Upper lobe of left lung (tissue), 6 donors: ENCODE results near the gene ALDH3B1. TPM values are rescaled to one million over a fixed set of nuclear protein-coding genes. Genes with fewer than 3 reads are reported as not detected.

Experiments used
- ATAC-seq, 2 donors: fragments of 200-7000 bp; cut with Tn5 transposase; one replicate each; pipeline ENCODE4 v1.9.1; 2022; ENCODE audit warnings: mild to moderate bottlenecking in 2 of 2, moderate library complexity in 2 of 2; ENCODE audit not compliant: low FRiP score in 2 of 2
- DNase-seq, 2 donors: peaks; one replicate each; pipeline ENCODE4 v3.0.0-alpha.2; 2019 to 2020
- H3K27ac ChIP-seq, 4 donors: fragments of 200-600 bp; sonication (generic); one replicate each; pipeline ENCODE4 v1.5.1; 2016 to 2019
- H3K27me3 ChIP-seq, 4 donors: fragments of 200-600 bp; sonication (generic); one replicate each; pipeline ENCODE4 v1.5.1; 2017 to 2019
- H3K36me3 ChIP-seq, 4 donors: fragments of 200-600 bp; sonication (generic); one replicate each; pipeline ENCODE4 v1.5.1; 2016 to 2019
- H3K4me1 ChIP-seq, 4 donors: fragments of 200-600 bp; sonication (generic); one replicate each; pipeline ENCODE4 v1.5.1; 2018 to 2019
- H3K4me3 ChIP-seq, 4 donors: fragments of 200-600 bp; sonication (generic); one replicate each; pipeline ENCODE4 v1.5.1; 2017 to 2019; ENCODE audit warnings: mild to moderate bottlenecking in 2 of 4, moderate library complexity in 1 of 4
- H3K9me3 ChIP-seq, 4 donors: fragments of 200-600 bp; sonication (generic); one replicate each; pipeline ENCODE4 v1.5.1; 2018 to 2019
- CTCF ChIP-seq, 6 experiments: fragments of 450-650 bp in 4 of 6; fragments of 200-600 bp in 2 of 6; sonication (generic) in 2 of 6; IDR thresholded peaks; one replicate each; pipeline ENCODE4 v1.5.1; 2016 to 2019; ENCODE audit warnings: antibody characterized with exemption in 6 of 6
- EP300 ChIP-seq, 4 donors: sonication (generic); formaldehyde crosslinking; IDR thresholded peaks; one replicate each; pipeline ENCODE4 v1.5.1; 2017; ENCODE audit warnings: antibody characterized with exemption in 4 of 4, control low read depth in 2 of 4
- POLR2A ChIP-seq, 4 donors: fragments of 450-650 bp; IDR thresholded peaks; one replicate each; pipeline ENCODE4 v1.5.1; 2016 to 2017; ENCODE audit warnings: antibody characterized with exemption in 4 of 4, mild to moderate bottlenecking in 2 of 4
- POLR2AphosphoS5 ChIP-seq, 2 donors: sonication (generic); formaldehyde crosslinking; IDR thresholded peaks; one replicate each; pipeline ENCODE4 v1.5.1; 2017; ENCODE audit warnings: antibody characterized with exemption in 2 of 2
- WGBS, 2 donors: methylation state at CpG; one replicate each; pipeline ENCODE4 v1.1.5; 2017 to 2018; 5-methylcytosine and 5-hydroxymethylcytosine counted together
- total RNA-seq, 6 donors: library from RNA; depleted of rRNA in 4 of 6; stranded (reverse); fragments of >200 nt in 4 of 6; gene quantifications; one replicate each; pipeline versions ENCODE4 v1.1.0 to v1.2.1, GENCODE V29; 2016 to 2021
- donor health status: DM: no; HTN: no; CAD: no; lungs with moderate emphysema.
- donor health status: DM: no; HTN: yes; CAD: no; lungs with severe emphysema.

ALDH3B1 gene
- total RNA-seq, 6 donors from 2014 or later: 107 to 229 (median 185) TPM

DNA sequence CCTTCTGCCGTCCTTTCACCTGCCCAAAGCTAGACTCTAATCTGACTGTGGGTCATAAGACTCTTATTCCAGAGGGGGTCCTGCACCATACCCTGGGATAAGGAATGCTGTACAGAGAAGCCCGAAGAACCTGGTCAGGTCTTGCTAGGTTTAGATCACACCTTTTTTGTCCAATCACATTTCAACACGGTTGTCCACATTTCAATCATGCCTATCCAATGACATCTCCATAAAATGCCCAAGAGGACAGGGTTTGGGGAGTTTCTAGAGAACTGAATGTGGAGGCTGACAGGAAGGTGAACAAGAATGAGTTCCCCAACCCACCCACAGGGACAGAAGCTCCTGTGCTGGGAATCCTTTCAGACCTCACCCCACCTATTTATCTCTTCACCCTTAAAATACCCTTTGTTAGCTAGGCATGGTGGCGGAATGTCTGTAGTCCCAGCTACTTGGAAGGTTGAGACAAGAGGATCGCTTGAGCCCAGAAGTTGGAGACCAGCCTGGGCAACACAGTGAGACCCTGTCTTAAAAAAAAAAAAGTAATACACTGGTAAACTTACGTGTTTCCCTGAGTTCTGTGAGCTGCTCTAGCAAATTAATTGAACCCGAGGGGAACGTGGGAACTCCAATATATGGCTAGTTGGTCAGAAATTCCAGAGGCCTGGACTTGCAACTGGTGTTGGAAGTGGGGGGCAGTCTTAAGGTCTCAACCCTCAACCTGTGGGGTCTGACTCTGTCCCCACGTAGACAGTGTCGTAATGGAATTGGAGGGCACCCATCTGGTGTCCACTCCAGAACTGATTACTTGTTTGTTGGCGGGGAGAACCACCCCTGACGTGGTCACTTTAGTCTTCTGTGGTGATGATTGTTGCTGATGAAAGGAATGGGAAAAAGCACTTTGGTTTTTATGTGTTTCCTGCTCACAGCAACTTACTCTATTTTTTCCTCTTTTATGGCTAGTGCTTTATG, 46.5 kb downstream of the ALDH3B1 start:
- no peak for DNase-seq
- H3K36me3 ChIP-seq: peaks cover 7 to 48% (median 25%) of the 10 kb centered on the region in 4 donors
- no peak for ATAC-seq
- 94 to 96% methylated on average over 12 of the region's 12 CpGs for WGBS, 2 donors
- H3K4me1 ChIP-seq: no peaks in the 10 kb centered on the region
- no peaks in the 10 kb centered on the region for H3K9me3 ChIP-seq
- no peaks in the 10 kb centered on the region for H3K27me3 ChIP-seq
- no peak for TF ChIP-seq POLR2AphosphoS5 (IDR thresholded peaks at IDR 0.05)
- no peak for TF ChIP-seq EP300 (IDR thresholded peaks at IDR 0.05)
- no peak for TF ChIP-seq POLR2A (IDR thresholded peaks at IDR 0.05)
- no peak for TF ChIP-seq CTCF (IDR thresholded peaks at IDR 0.05)
- no peak overlapping the region for H3K27ac ChIP-seq
- no peak overlapping the region for H3K4me3 ChIP-seq

DNA sequence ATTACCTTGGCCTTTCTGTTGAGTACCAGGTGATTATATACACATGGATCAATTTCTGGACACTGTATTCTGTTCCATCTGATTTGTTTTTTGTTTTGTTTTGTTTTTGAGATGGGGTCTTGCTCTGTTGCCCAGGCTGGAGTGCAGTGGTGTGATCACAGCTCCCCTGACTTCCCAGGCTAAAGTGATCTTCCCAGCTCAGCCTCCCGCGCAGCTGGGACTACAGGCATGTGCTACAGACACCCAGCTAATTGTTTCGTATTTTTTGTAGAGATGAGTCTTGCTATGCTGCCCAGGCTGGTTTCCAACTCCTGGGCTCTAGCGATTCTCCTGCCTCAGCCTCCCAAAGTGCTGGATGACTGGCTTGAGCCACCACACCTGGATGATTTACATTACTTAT, 47.7 kb downstream of the ALDH3B1 start:
- DNase-seq (no peak), ATAC-seq (no peak)
- Histone ChIP-seq H3K27ac (no peak overlapping the region), H3K4me1 (no peaks in the 10 kb centered on the region), H3K36me3 (peaks cover 10 to 48% (median 24%) of the 10 kb centered on the region in 4 donors), H3K9me3 (no peaks in the 10 kb centered on the region), H3K27me3 (no peaks in the 10 kb centered on the region), H3K4me3 (no peak overlapping the region)
- 95% methylated on average over 4 of the region's 4 CpGs for WGBS, 2 donors
- no peak for TF ChIP-seq POLR2A (IDR thresholded peaks at IDR 0.05)
- TF ChIP-seq EP300 (IDR thresholded peaks at IDR 0.05): no peak
- no peak for TF ChIP-seq CTCF (IDR thresholded peaks at IDR 0.05)
- no peak for TF ChIP-seq POLR2AphosphoS5 (IDR thresholded peaks at IDR 0.05)

DNA sequence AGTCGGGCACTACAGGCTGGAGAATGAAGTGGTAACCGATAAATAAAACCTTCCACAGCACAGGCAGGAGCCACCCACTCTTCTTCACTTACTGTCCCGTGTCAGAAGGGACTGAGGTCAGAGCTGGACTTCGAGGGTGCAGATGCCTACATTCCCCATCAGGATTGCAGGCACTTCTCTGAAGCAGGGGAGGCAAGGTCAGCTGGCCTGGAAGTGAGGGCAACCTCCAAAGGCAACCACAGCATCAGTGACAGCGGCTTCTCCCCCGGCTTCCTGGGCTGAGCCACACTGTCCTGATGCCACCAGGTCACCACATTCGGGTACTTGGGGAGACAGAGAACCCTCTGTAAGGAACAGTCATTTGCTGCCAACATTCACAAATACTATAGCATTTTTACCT, 51.4 kb downstream of the ALDH3B1 start:
- ATAC-seq: no peak

DNA sequence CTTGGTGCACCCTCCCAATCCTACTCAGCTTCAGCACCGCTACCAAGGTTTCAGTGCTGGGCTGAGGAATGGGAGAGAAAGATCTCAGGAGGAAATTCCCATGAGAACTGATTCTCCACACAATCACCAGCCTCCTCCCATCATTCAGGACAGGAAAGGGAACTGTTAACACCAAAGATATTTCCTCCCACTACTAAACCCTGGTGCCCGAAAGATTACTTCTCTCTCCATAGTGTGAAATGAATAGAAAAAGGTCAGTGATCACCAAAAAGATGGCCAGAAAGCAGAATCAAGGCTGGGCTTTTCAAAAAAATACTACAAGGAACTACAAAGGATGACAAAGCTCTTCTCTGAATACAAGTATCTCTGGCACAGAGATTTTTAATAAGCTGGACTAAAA, 54.8 kb downstream of the ALDH3B1 start:
- TF ChIP-seq EP300 (IDR thresholded peaks at IDR 0.05) (no peak), POLR2AphosphoS5 (IDR thresholded peaks at IDR 0.05) (no peak), POLR2A (IDR thresholded peaks at IDR 0.05) (no peak)
- 66 to 68% methylated on average over 2 of the region's 2 CpGs for WGBS, 2 donors
- Histone ChIP-seq H3K27me3 (no peaks in the 10 kb centered on the region), H3K4me3 (no peak overlapping the region), H3K4me1 (peaks cover 0 to 4% (median 0%) of the 10 kb centered on the region in 4 donors), H3K9me3 (no peaks in the 10 kb centered on the region), H3K27ac (no peak overlapping the region), H3K36me3 (peaks cover 26 to 82% (median 49%) of the 10 kb centered on the region in 4 donors)
- no peak for DNase-seq
- ATAC-seq: no peak

More for the DNA sequence above, 51.4 kb downstream of the ALDH3B1 start:
- H3K27me3 ChIP-seq: no peaks in the 10 kb centered on the region
- no peaks in the 10 kb centered on the region for H3K9me3 ChIP-seq
- 91 to 96% methylated on average over 6 to 7 of the region's 7 CpGs for WGBS, 2 donors
- H3K4me3 ChIP-seq: no peak overlapping the region
- peaks cover 23 to 57% (median 29%) of the 10 kb centered on the region in 4 donors for H3K36me3 ChIP-seq
- peaks cover 0 to 4% (median 0%) of the 10 kb centered on the region in 4 donors for H3K4me1 ChIP-seq
- H3K27ac ChIP-seq: no peak overlapping the region
- no peak for DNase-seq
- TF ChIP-seq EP300 (IDR thresholded peaks at IDR 0.05): no peak
- no peak for TF ChIP-seq CTCF (IDR thresholded peaks at IDR 0.05)
- TF ChIP-seq POLR2A (IDR thresholded peaks at IDR 0.05): no peak
- no peak for TF ChIP-seq POLR2AphosphoS5 (IDR thresholded peaks at IDR 0.05)

DNA sequence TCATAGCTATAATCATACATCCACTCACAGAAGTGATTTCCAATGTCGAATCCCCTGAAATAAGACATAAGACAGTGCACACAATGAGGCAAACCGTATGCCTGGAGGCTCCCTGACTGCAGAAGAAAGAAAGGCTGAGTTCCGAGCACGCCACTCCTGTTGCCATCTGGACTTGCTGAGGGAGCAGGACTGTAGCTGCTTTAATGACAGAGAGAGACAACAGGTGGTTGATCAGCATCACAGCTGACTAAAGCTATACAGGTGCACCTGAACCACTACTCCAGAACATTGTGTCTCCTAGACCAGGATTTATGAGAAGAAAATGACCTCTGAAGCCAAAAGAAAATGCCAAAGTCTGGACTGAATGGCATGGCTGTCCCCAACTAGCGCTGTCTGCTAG, 55.7 kb downstream of the ALDH3B1 start:
- TF ChIP-seq POLR2A (IDR thresholded peaks at IDR 0.05): no peak
- no peak for TF ChIP-seq POLR2AphosphoS5 (IDR thresholded peaks at IDR 0.05)
- no peak for TF ChIP-seq EP300 (IDR thresholded peaks at IDR 0.05)
- no peak for TF ChIP-seq CTCF (IDR thresholded peaks at IDR 0.05)
- DNase-seq (no peak), ATAC-seq (no peak)
- no peaks in the 10 kb centered on the region for H3K9me3 ChIP-seq
- H3K27ac ChIP-seq: no peak overlapping the region
- 93% methylated on average over 4 to 5 of the region's 5 CpGs for WGBS, 2 donors
- H3K4me3 ChIP-seq: no peak overlapping the region
- no peaks in the 10 kb centered on the region for H3K27me3 ChIP-seq
- H3K4me1 ChIP-seq: peaks cover 0 to 4% (median 0%) of the 10 kb centered on the region in 4 donors
- H3K36me3 ChIP-seq: peaks cover 25 to 85% (median 53%) of the 10 kb centered on the region in 4 donors
